ENCODE data around the gene CCDC137. TPM values are rescaled to one million over a fixed set of nuclear protein-coding genes. Genes with fewer than 3 reads are reported as not detected.

Gene CCDC137
- total RNA-seq, 1 experiment from 2014 or later: 49.9 TPM

GRCh38 chr17:81682565-81683207 lies 16.1 kb downstream of the CCDC137 start:
- BruUV-seq (replicated peaks): no TSS peak
- POLR2A ChIA-PET (ENCODE audit: unreplicated experiment): interaction anchor here (0.5 to 0.7 kb wide), 2 partner anchors 15 to 43 kb away, joined by 3 to 9 read pairs; no protein-coding TSS in a partner anchor
- CTCF ChIA-PET: interaction anchor here (0.6 kb wide), 1 partner anchor 31 kb away, joined by 6 read pairs; no protein-coding TSS in a partner anchor

DNA sequence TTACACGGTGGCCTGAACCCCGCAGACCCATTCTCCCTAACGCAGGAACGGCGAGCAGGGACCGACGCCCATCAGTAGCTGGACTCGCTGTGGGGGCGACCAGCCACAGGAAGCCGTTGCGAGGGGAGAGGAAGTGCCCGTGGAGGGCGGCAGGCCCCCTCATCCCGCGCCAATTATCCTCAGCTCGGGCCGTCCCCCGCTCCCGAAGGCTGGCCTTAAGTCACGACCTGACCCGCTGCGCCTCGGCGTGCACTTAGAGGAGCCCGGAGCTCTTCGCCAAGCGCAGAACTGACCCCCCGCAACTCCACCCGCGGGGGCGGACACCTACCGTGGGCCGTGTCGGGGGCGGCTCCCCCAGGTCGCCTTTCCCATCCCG lies 16.7 kb downstream of the CCDC137 start:
- no peaks in the 10 kb centered on the region for H3K9me2 ChIP-seq (replicated peaks; ENCODE audit: low read length)
- ChIA-PET CTCF (interaction anchor here (0.8 kb wide), 1 partner anchor 18 kb away, joined by 3 read pairs; no protein-coding TSS in a partner anchor), POLR2A (ENCODE audit: unreplicated experiment) (interaction anchor here (0.5 to 0.8 kb wide), 2 partner anchors 18 to 42 kb away, joined by 3 to 9 read pairs; no protein-coding TSS in a partner anchor)
- peak overlapping the region; percentile 95 for H3K9ac ChIP-seq (ENCODE audit: low read length)
- H3K4me3 ChIP-seq (ENCODE audit: low read length): peak overlapping the region; percentile 87
- intact Hi-C loops (cut with micrococcal nuclease): no loop called here
- TF ChIP-seq EZH2phosphoT487 (IDR thresholded peaks at IDR 0.05; ENCODE audit: borderline replicate concordance, low read length): no peak
- TF ChIP-seq EZH2 (IDR thresholded peaks at IDR 0.05; ENCODE audit: low read length, unreplicated experiment): no peak
- TF ChIP-seq, protein P1, sequence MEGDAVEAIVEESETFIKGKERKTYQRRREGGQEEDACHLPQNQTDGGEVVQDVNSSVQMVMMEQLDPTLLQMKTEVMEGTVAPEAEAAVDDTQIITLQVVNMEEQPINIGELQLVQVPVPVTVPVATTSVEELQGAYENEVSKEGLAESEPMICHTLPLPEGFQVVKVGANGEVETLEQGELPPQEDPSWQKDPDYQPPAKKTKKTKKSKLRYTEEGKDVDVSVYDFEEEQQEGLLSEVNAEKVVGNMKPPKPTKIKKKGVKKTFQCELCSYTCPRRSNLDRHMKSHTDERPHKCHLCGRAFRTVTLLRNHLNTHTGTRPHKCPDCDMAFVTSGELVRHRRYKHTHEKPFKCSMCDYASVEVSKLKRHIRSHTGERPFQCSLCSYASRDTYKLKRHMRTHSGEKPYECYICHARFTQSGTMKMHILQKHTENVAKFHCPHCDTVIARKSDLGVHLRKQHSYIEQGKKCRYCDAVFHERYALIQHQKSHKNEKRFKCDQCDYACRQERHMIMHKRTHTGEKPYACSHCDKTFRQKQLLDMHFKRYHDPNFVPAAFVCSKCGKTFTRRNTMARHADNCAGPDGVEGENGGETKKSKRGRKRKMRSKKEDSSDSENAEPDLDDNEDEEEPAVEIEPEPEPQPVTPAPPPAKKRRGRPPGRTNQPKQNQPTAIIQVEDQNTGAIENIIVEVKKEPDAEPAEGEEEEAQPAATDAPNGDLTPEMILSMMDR (conservative IDR thresholded peaks at IDR 0.05; ENCODE audit: low read depth, low read length): no peak
- DNase-seq (no peak), ATAC-seq (peak; percentile 0)
- peak overlapping the region; percentile 38 for H3K27ac ChIP-seq (ENCODE audit: low read length)
- no TSS peak for BruUV-seq (replicated peaks)
- H3K9me3 ChIP-seq (ENCODE audit: low read length): no peaks in the 10 kb centered on the region
- H4K20me1 ChIP-seq (ENCODE audit: low read length): peaks cover 34% of the 10 kb centered on the region
- peaks cover 24% of the 10 kb centered on the region for H3K4me1 ChIP-seq (ENCODE audit: insufficient read depth, low read length)
- peaks cover 72% of the 10 kb centered on the region for H3K79me2 ChIP-seq (ENCODE audit: low read length)
- peaks cover 5% of the 10 kb centered on the region for H3F3A ChIP-seq (ENCODE audit: low read length, unreplicated experiment)
- no peaks in the 10 kb centered on the region for H3K27me3 ChIP-seq (ENCODE audit: low read length)
- H3K4me2 ChIP-seq (ENCODE audit: low read length): peak overlapping the region; percentile 82
- peak overlapping the region; percentile 83 for H2AFZ ChIP-seq (ENCODE audit: low read length)
- peaks cover 24% of the 10 kb centered on the region for H3K36me3 ChIP-seq (ENCODE audit: low read depth, low read length)

More at GRCh38 chr17:81682565-81683207, 16.1 kb downstream of the CCDC137 start:
- intact Hi-C loops (cut with micrococcal nuclease): no loop called here
- Histone ChIP-seq H3K9me2 (replicated peaks; ENCODE audit: low read length) (no peaks in the 10 kb centered on the region), H3K27me3 (ENCODE audit: low read length) (no peaks in the 10 kb centered on the region), H3K27ac (ENCODE audit: low read length) (peak overlapping the region; percentile 38; the same call in 1 of the 2 replicates), H3K36me3 (ENCODE audit: low read depth, low read length) (peaks cover 21% of the 10 kb centered on the region), H2AFZ (ENCODE audit: low read length) (peak overlapping the region; percentile 83), H3K9ac (ENCODE audit: low read length) (peak overlapping the region; percentile 95), H3F3A (ENCODE audit: low read length, unreplicated experiment) (peaks cover 5% of the 10 kb centered on the region), H3K4me1 (ENCODE audit: insufficient read depth, low read length) (peaks cover 24% of the 10 kb centered on the region), H3K9me3 (ENCODE audit: low read length) (no peaks in the 10 kb centered on the region), H3K4me3 (ENCODE audit: low read length) (peak overlapping the region; percentile 87), H3K79me2 (ENCODE audit: low read length) (peaks cover 67% of the 10 kb centered on the region), H4K20me1 (ENCODE audit: low read length) (peaks cover 31% of the 10 kb centered on the region), H3K4me2 (ENCODE audit: low read length) (peak overlapping the region; percentile 82)
- no peak for DNase-seq
- no peak for ATAC-seq
- TF ChIP-seq, protein P1 (conservative IDR thresholded peaks at IDR 0.05; ENCODE audit: low read depth, low read length): no peak
- TF ChIP-seq EZH2 (IDR thresholded peaks at IDR 0.05; ENCODE audit: low read length, unreplicated experiment): no peak
- TF ChIP-seq EZH2phosphoT487 (IDR thresholded peaks at IDR 0.05; ENCODE audit: borderline replicate concordance, low read length): no peak
